OCI-LY3 (cell line): ENCODE measurements around the gene GPR171.

Experiments
- H2AFZ ChIP-seq: fragments of 200-600, 300-600 bp; shearing (Covaris generic); 2 replicates; pipeline ENCODE4 v1.6.0; 2014; ENCODE audit warnings: antibody characterized with exemption, low read depth, low read length
- H3K27ac ChIP-seq: fragments of 200-600, 300-600 bp; sonication (generic); 2 replicates; pipeline ENCODE4 v1.5.1; 2014; ENCODE audit warnings: mild to moderate bottlenecking, low read length, moderate library complexity, mixed read lengths
- H3K27me3 ChIP-seq: fragments of 200-600, 300-600 bp; sonication (generic); 2 replicates; pipeline ENCODE4 v1.6.1; 2014; ENCODE audit warnings: low read depth, low read length, mixed read lengths
- H3K36me3 ChIP-seq: fragments of 200-600, 300-600 bp; sonication (generic); replicated peaks from 2 replicates; pipeline ENCODE3; 2014; ENCODE audit warnings: low read depth, low read length, mixed read lengths
- H3K4me1 ChIP-seq: fragments of 300-600, 200-600 bp; sonication (generic); 2 replicates; pipeline ENCODE4 v1.6.1; 2014; ENCODE audit warnings: low read length, mixed read lengths
- H3K4me2 ChIP-seq: fragments of 200-600, 300-600 bp; sonication (generic); 2 replicates; pipeline ENCODE4 v1.6.1; 2014; ENCODE audit warnings: low read length, mixed read lengths
- H3K4me3 ChIP-seq: fragments of 300-600, 200-600 bp; sonication (generic); 2 replicates; pipeline ENCODE4 v1.5.1; 2014; ENCODE audit warnings: antibody characterized with exemption, mild to moderate bottlenecking, low read length, moderate library complexity
- H3K79me2 ChIP-seq: fragments of 300-600, 200-600 bp; shearing (Covaris generic); 2 replicates; pipeline ENCODE4 v1.6.1; 2014; ENCODE audit warnings: mild to moderate bottlenecking, low read length, mixed read lengths
- H3K9ac ChIP-seq: fragments of 300-600, 200-600 bp; shearing (Covaris generic); 2 replicates; pipeline ENCODE4 v1.6.0; 2014; ENCODE audit warnings: mild to moderate bottlenecking, low read length, moderate library complexity
- H3K9me3 ChIP-seq: fragments of 200-600, 300-600 bp; shearing (Covaris generic); 2 replicates; pipeline ENCODE4 v1.6.1; 2014; ENCODE audit warnings: low read length, mixed read lengths; ENCODE audit not compliant: insufficient read depth
- H4K20me1 ChIP-seq: fragments of 200-600, 300-600 bp; sonication (generic); 2 replicates; pipeline ENCODE4 v1.6.1; 2016; ENCODE audit warnings: low read length, mixed read lengths; ENCODE audit not compliant: insufficient read depth
- EZH2phosphoT487 ChIP-seq: fragments of 200-600 bp; shearing (Covaris generic); IDR thresholded peaks from 2 replicates; pipeline ENCODE4 v1.6.1; 2018; ENCODE audit warnings: antibody characterized with exemption, mixed run types, low read depth
- TF ChIP-seq, protein P1 (sequence below): fragments of 200-600, 300-600 bp; sonication (generic); IDR thresholded peaks from 2 replicates; pipeline ENCODE4 v1.5.1; 2014; ENCODE audit warnings: antibody characterized with exemption, low read length, low read depth

Gene GPR171

DNA sequence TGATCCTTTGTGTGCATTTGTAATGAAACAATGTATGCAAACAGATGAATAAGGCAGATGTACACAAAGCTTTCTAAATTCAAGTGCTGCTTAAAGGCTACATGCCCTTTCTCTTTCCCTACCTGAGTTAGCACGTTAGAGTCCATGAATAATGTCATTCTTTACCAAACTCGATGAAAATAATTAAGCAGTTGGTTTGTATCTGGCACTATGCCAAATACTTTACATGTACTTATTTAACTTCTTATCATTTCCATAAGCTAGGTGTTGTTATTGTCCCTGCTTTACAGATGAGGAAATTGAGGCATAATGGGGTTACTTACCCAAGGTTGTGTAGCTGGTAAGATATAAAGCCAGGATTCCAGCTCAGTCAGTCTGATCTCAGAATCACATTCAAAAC is 2.4 kb downstream of the GPR171 start:
- Histone ChIP-seq H4K20me1 (no peaks in the 10 kb centered on the region), H3K79me2 (no peaks in the 10 kb centered on the region), H3K4me3 (no peak overlapping the region), H3K27me3 (no peaks in the 10 kb centered on the region), H3K9me3 (no peaks in the 10 kb centered on the region), H3K36me3 (peaks cover 6% of the 10 kb centered on the region), H3K9ac (no peak overlapping the region), H3K4me2 (no peak overlapping the region), H3K4me1 (peaks cover 41% of the 10 kb centered on the region), H3K27ac (no peak overlapping the region), H2AFZ (no peak overlapping the region)
- TF ChIP-seq, protein P1, sequence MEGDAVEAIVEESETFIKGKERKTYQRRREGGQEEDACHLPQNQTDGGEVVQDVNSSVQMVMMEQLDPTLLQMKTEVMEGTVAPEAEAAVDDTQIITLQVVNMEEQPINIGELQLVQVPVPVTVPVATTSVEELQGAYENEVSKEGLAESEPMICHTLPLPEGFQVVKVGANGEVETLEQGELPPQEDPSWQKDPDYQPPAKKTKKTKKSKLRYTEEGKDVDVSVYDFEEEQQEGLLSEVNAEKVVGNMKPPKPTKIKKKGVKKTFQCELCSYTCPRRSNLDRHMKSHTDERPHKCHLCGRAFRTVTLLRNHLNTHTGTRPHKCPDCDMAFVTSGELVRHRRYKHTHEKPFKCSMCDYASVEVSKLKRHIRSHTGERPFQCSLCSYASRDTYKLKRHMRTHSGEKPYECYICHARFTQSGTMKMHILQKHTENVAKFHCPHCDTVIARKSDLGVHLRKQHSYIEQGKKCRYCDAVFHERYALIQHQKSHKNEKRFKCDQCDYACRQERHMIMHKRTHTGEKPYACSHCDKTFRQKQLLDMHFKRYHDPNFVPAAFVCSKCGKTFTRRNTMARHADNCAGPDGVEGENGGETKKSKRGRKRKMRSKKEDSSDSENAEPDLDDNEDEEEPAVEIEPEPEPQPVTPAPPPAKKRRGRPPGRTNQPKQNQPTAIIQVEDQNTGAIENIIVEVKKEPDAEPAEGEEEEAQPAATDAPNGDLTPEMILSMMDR: no peak
- TF ChIP-seq EZH2phosphoT487: no peak

DNA sequence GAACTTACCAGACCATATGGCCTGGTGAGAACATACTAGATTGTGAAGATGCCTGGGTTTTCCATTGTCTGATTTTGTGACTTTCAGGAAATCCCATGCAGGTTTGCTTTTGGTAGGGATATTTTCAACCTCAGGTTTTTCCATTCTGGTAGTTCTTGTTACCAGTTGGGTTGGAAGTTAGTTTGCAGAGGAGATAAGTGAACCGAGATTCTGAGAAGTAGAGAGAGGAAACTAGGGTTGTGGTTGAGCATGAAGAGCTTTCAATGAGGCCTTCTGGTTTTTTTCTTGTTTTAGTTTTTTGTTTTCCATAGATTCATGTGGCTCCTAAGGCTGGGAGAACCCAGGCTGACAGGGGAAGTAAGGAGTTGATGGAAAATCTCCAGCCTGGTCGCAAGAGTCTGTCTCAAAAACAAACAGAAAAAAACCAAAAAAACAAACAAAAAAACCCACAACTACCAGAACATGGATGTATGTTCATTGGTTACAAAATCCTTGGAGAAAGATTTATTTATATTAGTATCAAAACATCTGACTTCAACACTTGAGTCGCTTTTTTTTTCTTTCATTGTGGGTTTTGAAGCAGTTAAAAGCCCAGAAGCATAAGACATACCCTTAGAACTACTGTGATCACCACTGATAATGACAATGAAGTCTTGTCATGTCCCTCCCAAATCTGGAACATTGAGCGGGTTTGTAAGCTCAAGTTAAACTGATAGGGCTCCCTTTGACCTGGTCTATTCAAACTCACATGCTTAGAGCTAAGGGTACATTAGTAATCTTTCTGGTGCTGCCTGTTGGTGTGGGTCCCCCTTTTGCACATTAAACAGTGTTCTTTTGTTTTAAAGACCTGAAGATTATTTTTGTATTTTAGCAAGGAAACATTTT is 3.2 kb downstream of the GPR171 start:
- Histone ChIP-seq H3K9ac (no peak overlapping the region), H3K27me3 (no peaks in the 10 kb centered on the region), H3K79me2 (no peaks in the 10 kb centered on the region), H4K20me1 (no peaks in the 10 kb centered on the region), H2AFZ (no peak overlapping the region), H3K4me2 (0 out of 2 replicates have a peak overlapping the region, but pooled peaks have one; percentile 4), H3K4me1 (peaks cover 37% of the 10 kb centered on the region), H3K36me3 (peaks cover 6% of the 10 kb centered on the region), H3K27ac (no peak overlapping the region), H3K9me3 (no peaks in the 10 kb centered on the region), H3K4me3 (no peak overlapping the region)
- no peak for TF ChIP-seq EZH2phosphoT487
- TF ChIP-seq, protein P1: no peak

DNA sequence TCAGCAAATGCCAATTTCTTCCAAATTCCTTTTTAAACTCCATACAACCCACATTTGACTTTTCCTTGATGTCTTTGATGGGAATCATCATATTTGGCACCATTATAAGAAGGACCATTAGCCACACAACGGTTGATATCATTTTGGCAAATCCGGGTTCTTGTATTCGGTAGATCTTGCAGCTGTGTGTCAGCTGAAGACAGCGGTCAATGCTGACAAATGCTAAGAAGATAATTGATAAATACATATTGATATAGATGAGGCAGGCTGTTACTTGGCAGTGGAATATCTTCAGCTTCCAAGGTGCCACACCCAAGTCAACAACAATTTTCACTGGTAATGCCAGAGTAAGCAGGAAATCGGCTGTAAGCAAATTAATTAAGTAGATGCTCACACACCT is 4.2 kb downstream of the GPR171 start:
- Histone ChIP-seq H3K4me2 (no peak overlapping the region), H4K20me1 (no peaks in the 10 kb centered on the region), H3K4me1 (peaks cover 28% of the 10 kb centered on the region), H3K4me3 (no peak overlapping the region), H3K9me3 (no peaks in the 10 kb centered on the region), H3K36me3 (peaks cover 6% of the 10 kb centered on the region), H3K27me3 (no peaks in the 10 kb centered on the region), H3K27ac (no peak overlapping the region), H2AFZ (no peak overlapping the region), H3K9ac (no peak overlapping the region), H3K79me2 (no peaks in the 10 kb centered on the region)
- TF ChIP-seq, protein P1: no peak
- no peak for TF ChIP-seq EZH2phosphoT487

DNA sequence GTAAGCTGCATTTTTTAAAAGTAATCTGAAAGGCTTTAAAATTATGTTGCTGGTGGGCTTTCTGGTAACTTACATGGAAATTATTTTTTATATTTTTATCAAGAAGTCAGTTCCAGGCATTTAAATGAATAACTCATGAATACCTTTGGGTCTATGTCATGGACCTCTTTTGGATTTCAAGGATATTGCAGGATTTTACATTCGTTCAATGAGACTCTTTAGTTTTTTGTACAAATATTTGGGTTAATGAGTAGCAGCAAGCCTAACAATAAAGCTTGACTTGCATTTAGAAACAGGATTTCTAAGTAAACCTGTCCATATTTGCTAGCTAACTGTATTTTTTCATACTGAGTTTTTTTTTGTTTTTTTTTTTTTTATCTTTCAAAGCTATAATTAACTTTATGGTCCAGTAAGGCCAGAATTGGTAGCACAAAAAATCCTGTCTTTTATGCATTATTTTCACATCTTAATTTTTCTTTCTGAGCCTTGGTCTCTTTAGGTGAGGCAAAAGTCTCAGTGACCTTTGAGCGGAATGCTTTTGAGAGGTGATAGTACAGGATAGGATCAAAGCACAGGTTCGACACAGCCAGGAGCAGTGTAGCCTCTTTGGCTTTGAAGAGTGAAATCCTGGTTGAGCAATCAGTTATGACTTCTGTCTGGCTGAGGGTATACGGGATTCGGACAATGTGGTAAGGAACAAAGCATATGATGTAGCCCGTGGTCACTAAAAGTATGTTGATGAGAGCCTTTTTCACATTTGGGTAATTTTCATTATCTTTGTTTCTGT is 4.8 kb downstream of the GPR171 start:
- no peak overlapping the region for H2AFZ ChIP-seq
- H3K36me3 ChIP-seq: peaks cover 6% of the 10 kb centered on the region
- TF ChIP-seq EZH2phosphoT487: no peak
- TF ChIP-seq, protein P1: no peak
- H3K9ac ChIP-seq: no peak overlapping the region
- no peaks in the 10 kb centered on the region for H3K79me2 ChIP-seq
- H3K4me2 ChIP-seq: no peak overlapping the region
- no peaks in the 10 kb centered on the region for H4K20me1 ChIP-seq
- H3K9me3 ChIP-seq: no peaks in the 10 kb centered on the region
- no peaks in the 10 kb centered on the region for H3K27me3 ChIP-seq
- no peak overlapping the region for H3K27ac ChIP-seq
- H3K4me1 ChIP-seq: peaks cover 21% of the 10 kb centered on the region
- no peak overlapping the region for H3K4me3 ChIP-seq
